ENCODE measurements around the gene IMPG2.

DNA sequence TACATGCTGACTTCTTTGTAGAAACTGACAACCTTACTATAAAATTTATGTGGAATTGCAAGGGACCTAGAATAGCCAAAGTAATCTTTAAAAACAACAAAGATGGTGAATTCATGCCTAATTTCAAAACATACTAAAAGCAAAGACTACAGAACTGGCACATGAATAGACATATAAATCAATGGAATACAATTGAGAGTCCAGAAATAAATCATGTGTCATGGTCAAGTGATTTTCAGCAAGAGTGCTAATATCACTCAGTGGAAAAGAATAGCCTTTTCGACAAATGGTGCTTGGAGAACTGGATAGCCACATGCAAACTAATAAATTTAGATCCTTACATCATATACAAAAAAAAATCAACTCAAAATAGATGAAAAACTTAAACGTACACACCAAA, 8.7 kb downstream of the IMPG2 start:
- TF ChIP-seq EZH2 (IDR thresholded peaks at IDR 0.05; ENCODE audit: insufficient read depth, poor library complexity, severe bottlenecking) (no peak), EZH2phosphoT487 (IDR thresholded peaks at IDR 0.05; ENCODE audit: insufficient read depth, low read depth) (no peak)

All from GM23248 (cell line).